HL-60 (cell line): ENCODE results near the gene CAMK1D.
"Not testable (repeated sequence)": the region's sequence is repeated elsewhere in the genome, so short reads cannot be mapped to it uniquely, and the experiment has no call there.

ENCODE experiments used
- DNase-seq, 2 experiments: peaks; one replicate each; pipeline ENCODE4 v3.0.0-alpha.2; 2010 to 2020; ENCODE audit warnings: low read depth in 1 of 2, low spot score in 1 of 2
- H3K27ac ChIP-seq: fragments of 250-450 bp; sonication (Bioruptor Pico); replicated peaks from 2 replicates; pipeline ENCODE4 v1.5.1; 2020; ENCODE audit warnings: mild to moderate bottlenecking, moderate library complexity
- H3K27me3 ChIP-seq: fragments of 250-450 bp; sonication (Bioruptor Pico); 2 replicates; pipeline ENCODE4 v1.5.1; 2021; ENCODE audit warnings: mild to moderate bottlenecking, moderate library complexity; ENCODE audit not compliant: insufficient read depth, poor library complexity, severe bottlenecking
- H3K4me3 ChIP-seq: replicated peaks from 2 replicates; pipeline ENCODE4 v1.5.1; 2011; ENCODE audit warnings: mild to moderate bottlenecking, control low read depth, low read length; ENCODE audit not compliant: insufficient read depth
- CTCF ChIP-seq: IDR thresholded peaks from one replicate; pipeline ENCODE4 v1.5.1; 2011; ENCODE audit warnings: low read length, control low read depth, inconsistent platforms; ENCODE audit not compliant: insufficient read depth
- GABPA ChIP-seq: IDR thresholded peaks from 2 replicates; pipeline ENCODE4 v1.6.1; 2012; ENCODE audit warnings: low read depth
- POLR2AphosphoS5 ChIP-seq: IDR thresholded peaks from 2 replicates; pipeline ENCODE4 v1.6.1; 2012; ENCODE audit warnings: low read depth
- REST ChIP-seq: IDR thresholded peaks from 2 replicates; pipeline ENCODE4 v1.6.1; 2012; ENCODE audit warnings: low read depth; ENCODE audit not compliant: insufficient replicate concordance
- SPI1 ChIP-seq: IDR thresholded peaks from 2 replicates; pipeline ENCODE4 v1.6.1; 2012; ENCODE audit warnings: low read depth, mild to moderate bottlenecking, borderline replicate concordance

CAMK1D gene

GRCh38 chr10:12491491-12491890 lies 142.1 kb downstream of the CAMK1D start:
- TF ChIP-seq REST (no peak), CTCF (no peak), GABPA (no peak), SPI1 (no peak), POLR2AphosphoS5 (no peak)

GRCh38 chr10:12492016-12492415 lies 142.7 kb downstream of the CAMK1D start:
- Histone ChIP-seq H3K27ac (no peak overlapping the region), H3K4me3 (no peak overlapping the region), H3K27me3 (no peaks in the 10 kb centered on the region)
- TF ChIP-seq POLR2AphosphoS5, result no peak
- no peak for TF ChIP-seq CTCF
- TF ChIP-seq GABPA, result no peak
- no peak for TF ChIP-seq REST
- TF ChIP-seq SPI1, result no peak
- DNase-seq, result no peak

More at GRCh38 chr10:12491491-12491890, 142.1 kb downstream of the CAMK1D start:
- Histone ChIP-seq H3K27ac (no peak overlapping the region), H3K27me3 (no peaks in the 10 kb centered on the region), H3K4me3 (no peak overlapping the region)
- no peak for DNase-seq

GRCh38 chr10:12497046-12497445 lies 147.7 kb downstream of the CAMK1D start:
- not testable (repeated sequence) for H3K27ac ChIP-seq, H3K27me3 ChIP-seq, H3K4me3 ChIP-seq, DNase-seq

GRCh38 chr10:12499076-12499986 lies 150.0 kb downstream of the CAMK1D start:
- no peaks in the 10 kb centered on the region for H3K27me3 ChIP-seq
- H3K27ac ChIP-seq, result no peak overlapping the region
- no peak for TF ChIP-seq REST
- no peak for TF ChIP-seq SPI1
- no peak for TF ChIP-seq POLR2AphosphoS5
- TF ChIP-seq GABPA, result no peak
- TF ChIP-seq CTCF, result no peak
- DNase-seq, result no peak
- no peak overlapping the region for H3K4me3 ChIP-seq
